GM12878 (cell line): ENCODE results near the gene UST.

ENCODE experiments used
- BCL11A ChIP-seq: IDR thresholded peaks from 2 replicates; pipeline ENCODE4 v1.6.1; 2011; ENCODE audit warnings: low read depth, low read length
- CTCF ChIP-seq, 3 experiments: IDR thresholded peaks in 2 of 3; conservative IDR thresholded peaks in 1 of 3; 2 replicates each; pipeline ENCODE4 v1.5.1; 2011; ENCODE audit warnings: low read depth in 3 of 3, low read length in 3 of 3, mild to moderate bottlenecking in 3 of 3, control low read depth in 2 of 3, moderate library complexity in 2 of 3, inconsistent platforms in 1 of 3, mixed read lengths in 1 of 3; ENCODE audit not compliant: control insufficient read depth in 2 of 3, insufficient read depth in 1 of 3; ENCODE audit errors: extremely low read depth in 1 of 3
- FOXM1 ChIP-seq: IDR thresholded peaks from 2 replicates; pipeline ENCODE4 v1.6.1; 2012; ENCODE audit warnings: low read depth, mild to moderate bottlenecking, inconsistent platforms, low read length, moderate library complexity
- POLR2A ChIP-seq: IDR thresholded peaks from 2 replicates; pipeline ENCODE4 v1.6.1; 2011; ENCODE audit warnings: low read depth, mild to moderate bottlenecking, low read length
- POLR2AphosphoS5 ChIP-seq: IDR thresholded peaks from 2 replicates; pipeline ENCODE4 v1.6.1; 2011; ENCODE audit warnings: mild to moderate bottlenecking, low read length, inconsistent platforms
- SIX5 ChIP-seq: IDR thresholded peaks from 2 replicates; pipeline ENCODE4 v1.6.1; 2011; ENCODE audit warnings: mild to moderate bottlenecking, low read depth, low read length, moderate library complexity; ENCODE audit not compliant: severe bottlenecking

- no peak for TF ChIP-seq CTCF (IDR thresholded peaks at IDR 0.05 in 2 of 3, conservative IDR thresholded peaks at IDR 0.05 in 1 of 3; ENCODE audit: control insufficient read depth in 2 of 3, extremely low read depth in 1 of 3, insufficient read depth in 1 of 3, low read depth in 3 of 3, low read length in 3 of 3)
- no peak for TF ChIP-seq FOXM1
- no peak for TF ChIP-seq SIX5
- TF ChIP-seq BCL11A: no peak
- no peak for TF ChIP-seq POLR2AphosphoS5
- no peak for TF ChIP-seq POLR2A
These were observed 44.5 kb downstream of the UST start for GRCh38 chr6:148791372-148791771.
